Activated CD8-positive, alpha-beta memory T cell treated with anti-CD3 and anti-CD28 coated beads, Interleukin-2, amount 50 U/mL, for 48 hours (primary cell): Measurements from ENCODE around the gene EDARADD.

Source experiments
- DNase-seq: peaks from one replicate; pipeline ENCODE4 v3.0.0-alpha.2; 2020

The EDARADD gene

GRCh38 chr1:236520445-236521005 is 126.4 kb downstream of the EDARADD start:
- DNase-seq: no peak

- peak; percentile 61 for DNase-seq
Observed at GRCh38 chr1:236522937-236523703, 129.0 kb downstream of the EDARADD start.

GRCh38 chr1:236523704-236524141 is 129.6 kb downstream of the EDARADD start, which contains the start of gene LGALS8:
LGALS8 (plus strand) TSS chr1:236523982; CDS start chr1:236526071, 2,089 bp downstream.
- DNase-seq: peak; percentile 95

- peak; percentile 75 for DNase-seq
Observed at GRCh38 chr1:236524142-236524894, 130.2 kb downstream of the EDARADD start.

- no peak for DNase-seq
Observed at GRCh38 chr1:236524895-236525184, 130.8 kb downstream of the EDARADD start.

- no peak for DNase-seq
Observed at GRCh38 chr1:236526079-236526478, 132.0 kb downstream of the EDARADD start.

GRCh38 chr1:236530286-236530685 is 136.2 kb downstream of the EDARADD start:
- no peak for DNase-seq

GRCh38 chr1:236530959-236531358 is 136.9 kb downstream of the EDARADD start:
- no peak for DNase-seq

GRCh38 chr1:236532850-236533249 is 138.8 kb downstream of the EDARADD start:
- no peak for DNase-seq

GRCh38 chr1:236534151-236534651 is 140.1 kb downstream of the EDARADD start:
- no peak for DNase-seq
